IMR-90 (cell line): ENCODE data around the gene HAUS7. TPM values are rescaled to one million over a fixed set of nuclear protein-coding genes. Genes with fewer than 3 reads are reported as not detected.

Experiments
- ATAC-seq: fragments of 200-7000 bp; cut with Tn5 transposase; 2 replicates; pipeline ENCODE4 v1.9.1; 2020; ENCODE audit warnings: low read depth, mild to moderate bottlenecking, moderate library complexity
- BruUV-seq: library from RNA; stranded (reverse); fragments of 400-500 nt; replicated peaks from 2 replicates; lab custom pipeline; 2021; lab: Mats Ljungman, UMichigan
- CTCF ChIA-PET: fragments of 300-600 bp; formaldehyde crosslinking; extraction: SDS; loops from one replicate; lab custom pipeline; 2021; ENCODE audit warnings: antibody characterized with exemption; lab: Yijun Ruan, JAX
- POLR2A ChIA-PET: fragments of 300-600 bp; sonication (Branson Sonifier 250); formaldehyde crosslinking; loops from one replicate; lab custom pipeline; 2022; ENCODE audit warnings: antibody characterized with exemption; ENCODE audit not compliant: unreplicated experiment; lab: Charles Lee
- DNase-seq: peaks from one replicate; pipeline ENCODE4 v3.0.0; 2013
- H2AFZ ChIP-seq: replicated peaks from 2 replicates; pipeline ENCODE3; 2013; ENCODE audit warnings: low read length, mild to moderate bottlenecking; ENCODE audit not compliant: poor library complexity
- H2AK5ac ChIP-seq: 2 replicates; pipeline ENCODE4 v1.6.1; 2013; ENCODE audit warnings: low read depth, low read length, inconsistent platforms
- H2AK9ac ChIP-seq: replicated peaks from 2 replicates; pipeline ENCODE3; 2013; ENCODE audit warnings: mild to moderate bottlenecking, low read depth, low read length, moderate library complexity; ENCODE audit not compliant: poor library complexity
- H2BK120ac ChIP-seq: 2 replicates; pipeline ENCODE4 v1.6.1; 2013; ENCODE audit warnings: low read depth, low read length, inconsistent platforms
- H2BK15ac ChIP-seq: 3 replicates; pipeline ENCODE4 v1.6.1; 2013; ENCODE audit warnings: low read depth, low read length, inconsistent platforms
- H2BK20ac ChIP-seq: 2 replicates; pipeline ENCODE4 v1.6.1; 2013; ENCODE audit warnings: low read depth, mild to moderate bottlenecking, inconsistent platforms, low read length, moderate library complexity
- H2BK5ac ChIP-seq: 2 replicates; pipeline ENCODE4 v1.6.1; 2013; ENCODE audit warnings: mild to moderate bottlenecking, low read depth, low read length, inconsistent platforms; ENCODE audit not compliant: poor library complexity, severe bottlenecking
- H3K14ac ChIP-seq: replicated peaks from 2 replicates; pipeline ENCODE4 v1.6.1; 2013; ENCODE audit warnings: low read depth, low read length, inconsistent platforms
- H3K18ac ChIP-seq: 2 replicates; pipeline ENCODE4 v1.6.1; 2013; ENCODE audit warnings: low read depth, low read length, control low read depth
- H3K23ac ChIP-seq: 2 replicates; pipeline ENCODE4 v1.6.1; 2013; ENCODE audit warnings: low read depth, low read length, inconsistent platforms
- H3K27ac ChIP-seq: 2 replicates; pipeline ENCODE4 v1.5.1; 2013; ENCODE audit warnings: mild to moderate bottlenecking, control low read depth, low read length; ENCODE audit not compliant: insufficient read depth
- H3K27me3 ChIP-seq: 2 replicates; pipeline ENCODE4 v1.6.1; 2013; ENCODE audit warnings: low read length; ENCODE audit not compliant: control insufficient read depth, insufficient read depth
- H3K36me3 ChIP-seq: 2 replicates; pipeline ENCODE4 v1.6.1; 2013; ENCODE audit warnings: low read length, mixed read lengths; ENCODE audit not compliant: control insufficient read depth, insufficient read depth
- H3K4ac ChIP-seq: 2 replicates; pipeline ENCODE4 v1.6.1; 2013; ENCODE audit warnings: low read depth, low read length, inconsistent platforms
- H3K4me1 ChIP-seq: 2 replicates; pipeline ENCODE4 v1.6.1; 2013; ENCODE audit warnings: low read length, mixed read lengths; ENCODE audit not compliant: control insufficient read depth, insufficient read depth
- H3K4me2 ChIP-seq: 2 replicates; pipeline ENCODE4 v1.6.1; 2013; ENCODE audit warnings: low read depth, mild to moderate bottlenecking, control low read depth, low read length, moderate library complexity
- H3K4me3 ChIP-seq: 2 replicates; pipeline ENCODE4 v1.5.1; 2013; ENCODE audit warnings: low read depth, mild to moderate bottlenecking, control low read depth, low read length, moderate library complexity; ENCODE audit not compliant: insufficient read depth
- H3K56ac ChIP-seq: 2 replicates; pipeline ENCODE4 v1.6.1; 2013; ENCODE audit warnings: low read length, inconsistent platforms; ENCODE audit not compliant: insufficient read depth; ENCODE audit errors: extremely low read depth
- H3K79me1 ChIP-seq, 2 experiments: 2 replicates each; pipeline ENCODE4 v1.6.1; 2013; ENCODE audit warnings: low read length in 2 of 2, inconsistent platforms in 1 of 2, low read depth in 1 of 2
- H3K9ac ChIP-seq: 2 replicates; pipeline ENCODE4 v1.6.1; 2013; ENCODE audit warnings: low read depth, low read length, control low read depth
- H3K9me1 ChIP-seq: 2 replicates; pipeline ENCODE4 v1.6.1; 2013; ENCODE audit warnings: low read length, inconsistent platforms; ENCODE audit not compliant: insufficient read depth
- H3K9me3 ChIP-seq: 2 replicates; pipeline ENCODE4 v1.6.1; 2013; ENCODE audit warnings: low read length; ENCODE audit not compliant: control insufficient read depth, insufficient read depth
- H4K20me1 ChIP-seq: 2 replicates; pipeline ENCODE4 v1.6.1; 2013; ENCODE audit warnings: low read length, inconsistent platforms; ENCODE audit not compliant: insufficient read depth
- H4K5ac ChIP-seq: 2 replicates; pipeline ENCODE4 v1.6.1; 2013; ENCODE audit warnings: mild to moderate bottlenecking, low read depth, low read length, control low read depth
- H4K8ac ChIP-seq, 2 experiments: 2 replicates each; pipeline ENCODE4 v1.6.1; 2013; ENCODE audit warnings: low read depth in 2 of 2, low read length in 2 of 2, control low read depth in 1 of 2, inconsistent platforms in 1 of 2
- H4K91ac ChIP-seq: 2 replicates; pipeline ENCODE4 v1.6.1; 2013; ENCODE audit warnings: low read depth, low read length, inconsistent platforms; ENCODE audit not compliant: insufficient read depth
- BHLHE40 ChIP-seq: fragments of 150-350 bp; IDR thresholded peaks from 2 replicates; pipeline ENCODE4 v1.6.1; 2016; ENCODE audit warnings: mild to moderate bottlenecking, low read depth, low read length
- CHD1 ChIP-seq: IDR thresholded peaks from 2 replicates; pipeline ENCODE4 v1.6.1; 2012; ENCODE audit warnings: low read depth, low read length, improper control_type of control experiment
- ELK1 ChIP-seq: fragments of 150-350 bp; IDR thresholded peaks from 2 replicates; pipeline ENCODE4 v1.6.1; 2016; ENCODE audit warnings: low read depth, mild to moderate bottlenecking, low read length, moderate library complexity, borderline replicate concordance
- MAFK ChIP-seq: IDR thresholded peaks from 2 replicates; pipeline ENCODE4 v1.6.1; 2012; ENCODE audit warnings: low read depth, low read length, improper control_type of control experiment
- NFE2L2 ChIP-seq: fragments of 150-350 bp; IDR thresholded peaks from 2 replicates; pipeline ENCODE4 v1.6.1; 2016; ENCODE audit warnings: low read depth, mild to moderate bottlenecking, low read length
- RAD21 ChIP-seq: IDR thresholded peaks from 2 replicates; pipeline ENCODE4 v1.6.1; 2012; ENCODE audit warnings: low read length, improper control_type of control experiment
- RFX5 ChIP-seq: IDR thresholded peaks from 2 replicates; pipeline ENCODE4 v1.8.0; 2012; ENCODE audit warnings: low read depth, mild to moderate bottlenecking, low read length, moderate library complexity
- USF2 ChIP-seq: fragments of 150-350 bp; IDR thresholded peaks from 2 replicates; pipeline ENCODE4 v1.6.1; 2017; ENCODE audit warnings: mild to moderate bottlenecking, antibody characterized with exemption, low read length, low read depth
- WGBS, 2 experiments: methylation state at CpG; one replicate each; pipeline versions ENCODE4 v1.1.5 to v1.1.7; 2013; ENCODE audit warnings: missing lambda C conversion rate in 2 of 2; ENCODE audit not compliant: insufficient read length in 1 of 2; ENCODE audit errors: extremely low coverage in 2 of 2; 5-methylcytosine and 5-hydroxymethylcytosine counted together
- dilution Hi-C: fragments of 300-500 bp; cut with HindIII; formaldehyde crosslinking; loops from one replicate; pipeline ENCODE4 v1.14.3; 2018; ENCODE audit warnings: low sequenced_read_pairs; ENCODE audit not compliant: unreplicated experiment
- in situ Hi-C: fragments of 300-500 bp; cut with MboI; formaldehyde crosslinking; loops from 3 replicates; pipeline ENCODE4 v1.14.3; 2019; ENCODE audit warnings: low sequenced_read_pairs, inconsistent platforms, mixed read lengths
- intact Hi-C: fragments of 100-400 bp; cut with micrococcal nuclease; formaldehyde crosslinking; loops from 2 replicates; pipeline ENCODE4 v1.10.0; 2022
- polyA plus RNA-seq, 3 experiments: library from polyadenylated mRNA; depleted of rRNA; stranded (reverse); fragments of >200 nt; gene quantifications; 2 replicates each; pipeline ENCODE4 v1.2.3, GENCODE V29; 2012; ENCODE audit warnings: low replicate concordance in 1 of 3
- total RNA-seq: library from RNA; depleted of rRNA; stranded (reverse); fragments of >200 nt; gene quantifications from 2 replicates; pipeline ENCODE4 v1.2.3, GENCODE V29; 2012

HAUS7 gene
- total and polyA plus RNA-seq, 2 of the 4 experiments (the other 2 are of a cell fraction), result 10.8 to 25.9 TPM

- Histone ChIP-seq H3K4me2 (no peak overlapping the region), H2BK5ac (no peak overlapping the region), H3K18ac (no peak overlapping the region), H2BK120ac (no peak overlapping the region), H3K9me1 (no peaks in the 10 kb centered on the region; the same call in 1 of the 2 replicates), H3K27me3 (no peaks in the 10 kb centered on the region), H3K14ac (no peak overlapping the region), H4K91ac (no peak overlapping the region), H2AK9ac (no peak overlapping the region), H3K4me1 (no peaks in the 10 kb centered on the region; the same call in 1 of the 2 replicates), H3K23ac (no peak overlapping the region), H4K5ac (no peak overlapping the region), H3K4me3 (no peak overlapping the region), H4K8ac (no peak overlapping the region), H2BK20ac (no peak overlapping the region), H3K27ac (no peak overlapping the region), H3K79me1 (no peaks in the 10 kb centered on the region), H3K9me3 (no peaks in the 10 kb centered on the region; the same call in 1 of the 2 replicates), H4K20me1 (no peaks in the 10 kb centered on the region), H3K9ac (no peak overlapping the region), H2BK15ac (no peak overlapping the region), H2AFZ (no peak overlapping the region), H3K4ac (no peak overlapping the region), H3K56ac (no peak overlapping the region), H3K36me3 (0 out of 2 replicates have a peak, but pooled peaks cover 2% of the 10 kb centered on the region), H2AK5ac (no peak overlapping the region)
- no peak for TF ChIP-seq RFX5
- TF ChIP-seq MAFK, result no peak
- no peak for TF ChIP-seq RAD21
- no peak for TF ChIP-seq USF2
- TF ChIP-seq ELK1, result no peak
- no peak for TF ChIP-seq NFE2L2
- TF ChIP-seq CHD1, result no peak
- TF ChIP-seq BHLHE40, result no peak
- WGBS, 2 experiments, result no CpG with 5 or more reads among the region's 12 CpGs
- DNase-seq (no peak), ATAC-seq (no peak)
- CTCF ChIA-PET, result no interaction called here
- intact Hi-C loops, result no loop called here
- POLR2A ChIA-PET, result no interaction called here
- in situ Hi-C loops, result loop anchor here (25.0 kb wide), 1 partner anchor 419 kb away; no protein-coding TSS in a partner anchor
- BruUV-seq, result no TSS peak
- dilution Hi-C loops, result no loop called here
Measured at GRCh38 chrX:153456161-153456560, 14.2 kb downstream of the HAUS7 start.
